Right lobe of liver (tissue), 4 donors: ENCODE measurements around the gene SLC39A13.

Source experiments
- CTCF ChIP-seq, 4 donors: fragments of 200-600 bp in 3 of 4; fragments of 450-650 bp in 1 of 4; IDR thresholded peaks; one replicate each; pipeline versions ENCODE4 v1.5.1 to v1.8.0; 2016 to 2022; ENCODE audit warnings: antibody characterized with exemption in 4 of 4, mild to moderate bottlenecking in 2 of 4
- POLR2A ChIP-seq: fragments of 450-650 bp; IDR thresholded peaks from one replicate; pipeline ENCODE4 v1.6.1; 2017; ENCODE audit warnings: antibody characterized with exemption, mild to moderate bottlenecking
- donor health status: DM: no; HTN: no; CAD: no.
- donor health status: DM: no; HTN: no; CAD: no.
- donor health status: DM: no; HTN: yes; CAD: no.

GRCh38 chr11:47359162-47359561 is 49.2 kb upstream of the SLC39A13 start:
- no peak for TF ChIP-seq CTCF (IDR thresholded peaks at IDR 0.05)
- TF ChIP-seq POLR2A: no peak
